SK-N-MC (cell line): ENCODE results near the gene TMEM54.

Experiments
- EZH2 ChIP-seq: fragments of 200-600 bp; sonication (generic); IDR thresholded peaks from one replicate; pipeline ENCODE4 v1.6.1; 2017; ENCODE audit warnings: antibody characterized with exemption
- POLR2AphosphoS5 ChIP-seq: IDR thresholded peaks from 2 replicates; pipeline ENCODE4 v1.6.1; 2012; ENCODE audit warnings: mild to moderate bottlenecking, low read depth, low read length, borderline replicate concordance

DNA sequence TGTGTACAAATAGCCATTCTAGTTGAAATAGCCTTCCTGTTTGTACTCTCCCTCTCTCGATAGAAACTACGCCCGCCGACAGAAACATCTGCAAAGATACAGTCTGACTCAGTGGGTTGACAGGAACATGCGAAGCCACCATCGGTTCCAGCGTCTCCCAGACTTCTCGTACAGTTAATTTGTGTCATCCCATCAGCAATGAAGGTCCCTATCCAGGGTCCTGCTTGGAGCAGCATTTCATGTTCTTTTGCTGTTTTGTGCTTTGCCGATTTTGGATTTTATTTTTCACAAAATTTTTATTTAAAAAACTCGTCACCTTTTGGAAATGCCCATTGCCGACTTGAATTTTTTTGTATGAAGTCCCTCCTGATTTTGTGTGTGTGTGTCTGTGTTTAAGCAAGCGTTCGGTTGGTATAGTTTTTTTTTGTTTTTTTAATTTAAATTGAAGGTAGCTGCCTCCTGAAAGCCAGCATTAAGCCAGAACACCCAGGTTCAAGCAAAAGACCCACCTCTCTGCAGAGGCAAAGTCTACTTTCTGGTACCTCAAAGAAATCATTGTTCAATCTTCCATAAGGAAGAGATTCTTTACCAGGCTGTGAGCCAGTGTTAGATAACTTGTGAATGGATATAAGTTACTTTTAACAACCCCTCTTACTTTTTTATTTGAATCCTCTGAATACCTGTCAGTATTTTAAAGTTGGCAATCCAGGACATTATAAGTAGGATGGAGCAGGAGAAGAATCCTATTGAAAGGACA, 45.1 kb downstream of the TMEM54 start:
- no peak for TF ChIP-seq POLR2AphosphoS5
- TF ChIP-seq EZH2: no peak
